ACC112 (cell line): ENCODE measurements around the gene CCR1.

Source experiments
- H2AFZ ChIP-seq: fragments of 200-600 bp; sonication (generic); one replicate; pipeline ENCODE4 v1.6.0; 2017; ENCODE audit warnings: antibody characterized with exemption, low read length; ENCODE audit not compliant: unreplicated experiment
- H3K27ac ChIP-seq: fragments of 200-600 bp; sonication (generic); 2 replicates; pipeline ENCODE4 v1.5.1; 2014; ENCODE audit warnings: low read depth, mild to moderate bottlenecking, antibody characterized with exemption, low read length, moderate library complexity
- H3K27me3 ChIP-seq: fragments of 200-600 bp; sonication (generic); 2 replicates; pipeline ENCODE4 v1.6.1; 2014; ENCODE audit warnings: mild to moderate bottlenecking, antibody characterized with exemption, low read length, moderate library complexity, mixed read lengths; ENCODE audit not compliant: insufficient read depth
- H3K36me3 ChIP-seq: fragments of 200-600 bp; sonication (generic); 2 replicates; pipeline ENCODE4 v1.6.1; 2016; ENCODE audit warnings: mild to moderate bottlenecking, antibody characterized with exemption, low read length, moderate library complexity, mixed read lengths; ENCODE audit not compliant: insufficient read depth
- H3K4me1 ChIP-seq: fragments of 200-600 bp; sonication (generic); one replicate; pipeline ENCODE4 v1.6.1; 2016; ENCODE audit warnings: low read length, mixed read lengths; ENCODE audit not compliant: insufficient read depth, unreplicated experiment, control insufficient read depth
- H3K4me3 ChIP-seq: fragments of 200-600 bp; sonication (generic); 2 replicates; pipeline ENCODE4 v1.5.1; 2014; ENCODE audit warnings: mild to moderate bottlenecking, low read depth, low read length
- H3K79me2 ChIP-seq: fragments of 200-600 bp; sonication (generic); one replicate; pipeline ENCODE4 v1.6.0; 2016; ENCODE audit warnings: low read length; ENCODE audit not compliant: control insufficient read depth, unreplicated experiment, insufficient read depth

CCR1 gene

GRCh38 chr3:46233194-46233593 is 25.1 kb upstream of the CCR1 start:
- Histone ChIP-seq H3K27me3 (peaks cover 94% of the 10 kb centered on the region), H3K79me2 (no peaks in the 10 kb centered on the region), H3K27ac (no peak overlapping the region), H3K4me1 (peaks cover 7% of the 10 kb centered on the region), H3K4me3 (no peak overlapping the region), H2AFZ (no peak overlapping the region), H3K36me3 (no peaks in the 10 kb centered on the region)

DNA sequence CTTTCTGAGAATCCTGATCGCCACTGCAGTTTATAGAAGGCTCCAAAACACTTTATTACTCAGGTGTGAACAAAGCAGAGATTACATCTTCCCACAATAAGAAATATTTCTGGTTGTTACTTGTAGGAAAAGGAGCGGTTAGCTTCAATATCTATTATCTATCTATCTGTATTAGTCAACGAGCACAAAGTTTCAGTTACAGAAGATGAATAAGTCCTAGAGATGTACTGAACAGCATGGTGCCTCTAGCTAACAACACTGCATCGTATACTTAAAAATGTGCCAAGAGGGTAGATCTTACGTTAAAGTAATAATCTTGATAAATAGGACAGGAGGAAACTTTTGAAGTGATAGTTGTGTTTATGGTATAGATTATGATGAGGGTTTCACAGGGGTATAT is 23.2 kb upstream of the CCR1 start:
- H3K79me2 ChIP-seq: no peaks in the 10 kb centered on the region
- H3K4me1 ChIP-seq: peaks cover 10% of the 10 kb centered on the region
- no peak overlapping the region for H3K4me3 ChIP-seq
- no peak overlapping the region for H3K27ac ChIP-seq
- H3K36me3 ChIP-seq: no peaks in the 10 kb centered on the region
- H3K27me3 ChIP-seq: peaks cover 86% of the 10 kb centered on the region
- H2AFZ ChIP-seq: no peak overlapping the region

- Histone ChIP-seq H3K36me3 (no peaks in the 10 kb centered on the region), H3K4me1 (peaks cover 13% of the 10 kb centered on the region), H3K4me3 (no peak overlapping the region), H3K27ac (no peak overlapping the region), H2AFZ (no peak overlapping the region), H3K27me3 (peaks cover 80% of the 10 kb centered on the region), H3K79me2 (no peaks in the 10 kb centered on the region)
These were observed 20.4 kb upstream of the CCR1 start for GRCh38 chr3:46228260-46229242.

DNA sequence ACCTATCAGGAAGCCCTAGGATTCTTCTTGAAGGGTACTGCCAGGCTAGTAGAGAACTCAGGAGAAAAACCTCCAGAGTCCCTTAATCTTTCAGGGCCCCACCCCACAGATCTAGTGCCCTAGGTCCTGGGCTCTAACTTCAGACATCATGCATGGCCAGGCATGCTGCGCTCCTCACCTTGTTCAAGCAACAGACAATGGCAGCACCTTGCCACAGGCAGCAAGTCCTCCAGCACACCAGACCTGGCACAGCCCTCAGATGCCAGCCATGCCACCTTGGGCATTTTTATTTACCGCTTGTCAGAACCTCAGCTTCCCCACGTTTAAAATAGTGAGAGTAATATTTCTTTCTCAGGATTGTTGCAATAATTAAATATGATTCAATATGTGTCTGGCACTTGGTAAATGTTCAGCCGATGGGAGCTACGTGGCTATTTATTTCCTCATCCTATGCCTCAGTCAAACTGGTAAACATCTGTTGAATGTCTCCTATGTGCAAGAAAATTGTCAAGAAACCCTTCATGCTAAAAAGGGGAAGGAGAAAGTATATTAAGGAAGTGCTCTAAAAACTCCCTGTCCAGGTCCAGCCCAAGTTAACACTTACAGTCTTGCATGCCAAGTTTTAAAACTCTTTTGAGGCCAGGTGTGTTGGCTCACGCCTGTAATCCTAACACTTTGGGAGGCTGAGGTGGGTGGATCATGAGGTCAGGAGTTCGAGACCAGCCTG is 14.5 kb upstream of the CCR1 start:
- Histone ChIP-seq H3K79me2 (no peaks in the 10 kb centered on the region), H3K4me3 (no peak overlapping the region), H3K36me3 (no peaks in the 10 kb centered on the region), H2AFZ (no peak overlapping the region), H3K4me1 (peaks cover 2% of the 10 kb centered on the region), H3K27ac (no peak overlapping the region), H3K27me3 (peaks cover 83% of the 10 kb centered on the region)

DNA sequence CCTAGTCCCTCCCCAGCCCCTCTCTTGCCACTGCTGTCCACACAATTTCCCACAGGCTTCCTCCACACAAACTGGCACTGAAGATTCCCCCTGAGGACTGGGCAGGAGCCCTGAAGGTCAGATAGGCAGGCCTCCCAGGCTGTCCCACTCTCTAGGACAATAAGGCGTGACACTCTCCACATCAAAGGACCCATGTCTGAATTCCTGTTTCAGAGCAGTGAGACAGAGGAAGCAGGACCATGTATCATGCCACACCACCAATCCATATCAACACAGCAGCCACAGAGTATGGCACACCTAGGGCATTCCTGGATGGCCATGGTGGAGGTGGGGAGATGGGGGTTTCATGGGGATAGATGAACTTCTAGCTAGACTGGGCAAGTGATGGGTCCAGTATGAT is 13.8 kb upstream of the CCR1 start:
- H3K27ac ChIP-seq: no peak overlapping the region
- no peak overlapping the region for H2AFZ ChIP-seq
- peaks cover 2% of the 10 kb centered on the region for H3K4me1 ChIP-seq
- peaks cover 84% of the 10 kb centered on the region for H3K27me3 ChIP-seq
- H3K79me2 ChIP-seq: no peaks in the 10 kb centered on the region
- H3K4me3 ChIP-seq: no peak overlapping the region
- H3K36me3 ChIP-seq: no peaks in the 10 kb centered on the region

DNA sequence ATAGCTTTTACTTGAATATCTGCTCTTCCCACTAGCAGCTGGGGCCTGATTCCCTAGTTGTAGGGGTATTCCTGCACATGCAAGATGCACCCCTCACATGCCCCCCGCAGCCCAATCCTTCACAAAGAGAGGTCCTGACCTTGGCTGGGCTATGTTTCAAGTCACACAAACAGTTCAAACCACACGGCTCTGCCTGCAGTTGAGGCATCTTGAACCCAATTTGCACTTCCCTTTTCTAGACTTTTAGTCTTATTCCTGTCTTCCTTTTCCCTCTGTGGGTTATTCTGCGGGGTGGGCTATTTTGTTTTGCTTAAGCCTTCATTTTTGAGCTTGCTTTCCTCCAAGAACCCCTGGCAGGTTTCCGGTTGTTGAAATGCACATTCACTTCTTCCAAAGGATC is 13.3 kb upstream of the CCR1 start:
- Histone ChIP-seq H2AFZ (no peak overlapping the region), H3K36me3 (no peaks in the 10 kb centered on the region), H3K4me3 (no peak overlapping the region), H3K4me1 (peaks cover 2% of the 10 kb centered on the region), H3K27ac (no peak overlapping the region), H3K27me3 (peaks cover 88% of the 10 kb centered on the region), H3K79me2 (no peaks in the 10 kb centered on the region)

DNA sequence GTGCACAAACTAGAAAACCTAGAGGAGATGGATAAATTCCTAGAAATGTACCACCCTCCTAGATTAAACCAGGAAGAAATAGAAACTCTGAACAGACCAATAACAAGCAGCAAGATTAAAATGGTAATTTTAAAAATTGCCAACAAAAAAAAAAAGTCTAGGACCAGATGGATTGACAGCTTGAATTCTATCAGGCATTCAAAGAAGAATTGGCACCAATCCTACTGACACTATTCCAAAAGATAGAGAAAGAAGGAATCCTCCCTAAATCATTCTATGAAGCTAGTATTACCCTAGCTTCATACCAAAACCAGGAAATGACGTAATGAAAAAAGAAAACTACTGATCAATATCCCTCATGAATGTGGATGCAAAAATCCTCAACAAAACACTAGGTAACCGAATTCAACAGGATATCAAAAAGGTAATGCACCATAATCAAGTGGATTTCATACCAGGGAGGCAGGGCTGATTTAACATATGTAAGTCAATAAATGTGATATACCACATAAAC is 10.1 kb upstream of the CCR1 start:
- Histone ChIP-seq H3K79me2 (no peaks in the 10 kb centered on the region), H3K4me3 (no peak overlapping the region), H2AFZ (no peak overlapping the region), H3K27me3 (peaks cover 94% of the 10 kb centered on the region), H3K27ac (no peak overlapping the region), H3K36me3 (no peaks in the 10 kb centered on the region), H3K4me1 (no peaks in the 10 kb centered on the region)

GRCh38 chr3:46215810-46216414 is 7.8 kb upstream of the CCR1 start:
- Histone ChIP-seq H3K4me3 (no peak overlapping the region), H3K4me1 (no peaks in the 10 kb centered on the region), H3K27me3 (peaks cover 80% of the 10 kb centered on the region), H3K36me3 (no peaks in the 10 kb centered on the region), H3K27ac (no peak overlapping the region), H2AFZ (no peak overlapping the region), H3K79me2 (no peaks in the 10 kb centered on the region)

DNA sequence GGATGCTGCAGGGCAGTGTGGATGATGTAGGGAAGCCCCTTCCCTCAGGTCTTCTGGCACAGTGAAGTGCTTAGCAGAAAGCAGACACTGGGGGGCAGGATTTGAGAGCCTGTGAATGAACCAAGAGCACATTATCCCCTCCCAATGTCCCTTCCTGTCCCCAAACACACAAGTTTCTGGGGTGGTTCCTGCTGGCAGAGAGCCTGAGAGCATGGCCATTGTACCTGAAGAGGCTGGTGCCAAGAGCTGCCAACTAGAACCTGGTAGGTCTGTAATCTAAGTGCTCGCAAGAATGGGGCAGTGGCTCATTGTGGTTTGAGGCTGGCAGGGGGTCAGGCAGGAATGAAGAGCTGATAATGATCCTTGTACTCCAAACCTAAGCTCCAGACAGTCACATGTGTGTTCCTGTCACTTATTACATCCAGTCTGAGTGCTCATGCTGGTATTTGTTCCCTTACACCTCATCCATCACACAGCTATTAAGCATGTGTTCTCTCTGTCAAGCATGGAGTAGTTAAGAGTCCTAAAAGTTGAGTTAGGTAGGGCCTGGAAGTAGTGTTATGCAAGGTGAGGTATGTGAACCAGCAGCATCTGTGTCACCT is 6.7 kb upstream of the CCR1 start:
- Histone ChIP-seq H3K27me3 (peaks cover 74% of the 10 kb centered on the region), H3K27ac (no peak overlapping the region), H2AFZ (no peak overlapping the region), H3K4me3 (no peak overlapping the region), H3K4me1 (peaks cover 2% of the 10 kb centered on the region), H3K79me2 (no peaks in the 10 kb centered on the region), H3K36me3 (no peaks in the 10 kb centered on the region)

DNA sequence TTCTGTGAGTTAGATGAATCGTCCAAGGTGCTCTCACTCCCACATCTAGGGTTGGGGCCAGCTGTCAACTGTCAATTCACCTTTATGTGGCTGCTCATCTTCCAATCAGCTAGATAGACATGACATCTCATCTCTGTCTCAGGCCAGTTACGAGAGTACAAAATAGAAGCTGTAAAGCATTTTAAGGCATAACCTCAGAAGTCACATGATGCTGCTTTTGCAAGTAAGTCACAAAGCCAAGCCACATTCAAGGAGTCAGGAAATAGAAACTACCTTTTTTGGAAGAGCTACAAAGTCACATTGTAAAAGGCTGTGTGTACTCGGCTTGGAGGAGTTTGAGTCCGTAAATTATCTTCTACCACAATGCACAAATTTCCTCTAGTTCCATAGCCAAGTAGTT is 5.1 kb upstream of the CCR1 start:
- no peak overlapping the region for H3K27ac ChIP-seq
- peaks cover 12% of the 10 kb centered on the region for H3K4me1 ChIP-seq
- no peaks in the 10 kb centered on the region for H3K79me2 ChIP-seq
- H3K4me3 ChIP-seq: no peak overlapping the region
- no peaks in the 10 kb centered on the region for H3K36me3 ChIP-seq
- H3K27me3 ChIP-seq: peaks cover 58% of the 10 kb centered on the region
- H2AFZ ChIP-seq: no peak overlapping the region
